H9 (cell line): ENCODE measurements around the gene C17orf50. TPM values are rescaled to one million over a fixed set of nuclear protein-coding genes. Genes with fewer than 3 reads are reported as not detected.

Experiments used
- DNase-seq: peaks from one replicate; pipeline ENCODE4 v3.0.0-alpha.2; 2017
- H2AFZ ChIP-seq: one replicate; pipeline ENCODE4 v1.6.1; 2013; ENCODE audit warnings: mild to moderate bottlenecking, low read length, control low read depth, moderate library complexity
- H2AK5ac ChIP-seq: 2 replicates; pipeline ENCODE4 v1.6.1; 2013; ENCODE audit warnings: low read length, control low read depth, mixed read lengths; ENCODE audit not compliant: insufficient read length
- H2BK120ac ChIP-seq: one replicate; pipeline ENCODE4 v1.6.1; 2013; ENCODE audit warnings: low read depth, mild to moderate bottlenecking, low read length, control low read depth, inconsistent platforms; ENCODE audit not compliant: poor library complexity, severe bottlenecking
- H2BK12ac ChIP-seq: 2 replicates; pipeline ENCODE4 v1.6.1; 2013; ENCODE audit warnings: low read length, control low read depth, mixed read lengths, low read depth; ENCODE audit not compliant: insufficient read length
- H2BK15ac ChIP-seq: 2 replicates; pipeline ENCODE4 v1.6.1; 2013; ENCODE audit warnings: low read depth, low read length, control low read depth
- H2BK20ac ChIP-seq: one replicate; pipeline ENCODE4 v1.6.1; 2013; ENCODE audit warnings: low read depth, mild to moderate bottlenecking, low read length, control low read depth, inconsistent platforms; ENCODE audit not compliant: poor library complexity, severe bottlenecking
- H2BK5ac ChIP-seq: 2 replicates; pipeline ENCODE4 v1.6.1; 2013; ENCODE audit warnings: low read length, control low read depth, mixed read lengths; ENCODE audit not compliant: insufficient read length
- H3K14ac ChIP-seq: 2 replicates; pipeline ENCODE4 v1.6.1; 2013; ENCODE audit warnings: low read length, control low read depth; ENCODE audit not compliant: insufficient read depth
- H3K18ac ChIP-seq: 2 replicates; pipeline ENCODE4 v1.6.1; 2013; ENCODE audit warnings: low read depth, mild to moderate bottlenecking, mixed read lengths, low read length, control low read depth; ENCODE audit not compliant: insufficient read length
- H3K23ac ChIP-seq: 2 replicates; pipeline ENCODE4 v1.6.1; 2013; ENCODE audit warnings: low read length, control low read depth, mixed read lengths, low read depth; ENCODE audit not compliant: insufficient read length
- H3K23me2 ChIP-seq: 2 replicates; pipeline ENCODE4 v1.6.1; 2013; ENCODE audit warnings: low read depth, mild to moderate bottlenecking, mixed read lengths, low read length, control low read depth; ENCODE audit not compliant: insufficient read length, poor library complexity, severe bottlenecking
- H3K27ac ChIP-seq: 2 replicates; pipeline ENCODE4 v1.5.1; 2013; ENCODE audit warnings: low read length, control low read depth, mixed read lengths, low read depth; ENCODE audit not compliant: insufficient read length
- H3K27me3 ChIP-seq: 2 replicates; pipeline ENCODE4 v1.6.1; 2013; ENCODE audit warnings: low read length, control low read depth, inconsistent platforms; ENCODE audit not compliant: insufficient read depth
- H3K4ac ChIP-seq: 2 replicates; pipeline ENCODE4 v1.6.1; 2013; ENCODE audit warnings: low read depth, mild to moderate bottlenecking, control low read depth, inconsistent platforms, low read length, moderate library complexity
- H3K4me1 ChIP-seq: 2 replicates; pipeline ENCODE4 v1.6.1; 2013; ENCODE audit warnings: low read length, control low read depth, inconsistent platforms; ENCODE audit not compliant: insufficient read depth
- H3K4me2 ChIP-seq: 2 replicates; pipeline ENCODE4 v1.6.1; 2013; ENCODE audit warnings: low read length, control low read depth, mixed read lengths; ENCODE audit not compliant: insufficient read length, insufficient read depth
- H3K56ac ChIP-seq: 2 replicates; pipeline ENCODE4 v1.6.1; 2013; ENCODE audit warnings: low read depth, mild to moderate bottlenecking, mixed read lengths, low read length, control low read depth; ENCODE audit not compliant: insufficient read length
- H3K79me1 ChIP-seq: 2 replicates; pipeline ENCODE4 v1.6.1; 2013; ENCODE audit warnings: low read depth, mild to moderate bottlenecking, moderate library complexity, low read length, control low read depth, inconsistent platforms; ENCODE audit not compliant: insufficient read depth, poor library complexity, severe bottlenecking
- H3K79me2 ChIP-seq: 2 replicates; pipeline ENCODE4 v1.6.1; 2013; ENCODE audit warnings: low read length, control low read depth, inconsistent platforms; ENCODE audit not compliant: insufficient read depth
- H3K9ac ChIP-seq: 2 replicates; pipeline ENCODE4 v1.6.1; 2013; ENCODE audit warnings: low read length, control low read depth, mixed read lengths; ENCODE audit not compliant: insufficient read length; ENCODE audit errors: extremely low read depth
- H3K9me3 ChIP-seq: one replicate; pipeline ENCODE4 v1.6.1; 2013; ENCODE audit warnings: low read depth, low read length, inconsistent platforms; ENCODE audit not compliant: control insufficient read depth
- H3T11ph ChIP-seq: one replicate; pipeline ENCODE4 v1.6.1; 2013; ENCODE audit warnings: mild to moderate bottlenecking, low read length, control low read depth, inconsistent platforms
- H4K20me1 ChIP-seq: one replicate; pipeline ENCODE4 v1.6.1; 2013; ENCODE audit not compliant: control insufficient read depth, insufficient read length, insufficient read depth
- H4K5ac ChIP-seq: 2 replicates; pipeline ENCODE4 v1.6.1; 2013; ENCODE audit warnings: low read depth, mild to moderate bottlenecking, mixed read lengths, low read length, control low read depth; ENCODE audit not compliant: insufficient read length
- H4K8ac ChIP-seq: replicated peaks from 2 replicates; pipeline ENCODE4 v1.6.1; 2013; ENCODE audit warnings: low read length, control low read depth, mixed read lengths, low read depth; ENCODE audit not compliant: insufficient read length
- H4K91ac ChIP-seq: 2 replicates; pipeline ENCODE4 v1.6.1; 2013; ENCODE audit warnings: low read depth, mild to moderate bottlenecking, moderate library complexity, mixed read lengths, low read length, control low read depth; ENCODE audit not compliant: insufficient read length
- H3K27ac Mint-ChIP-seq, 3 experiments: 2 replicates in 2 of 3; 3 replicates in 1 of 3; pipeline ENCODE4 v1.8.0; 2020 to 2021; ENCODE audit warnings: mixed read lengths in 3 of 3, mild to moderate bottlenecking in 1 of 3, moderate library complexity in 1 of 3
- H3K27me3 Mint-ChIP-seq: 2 replicates; pipeline ENCODE4 v1.8.0; 2021; ENCODE audit warnings: low read depth, mild to moderate bottlenecking, moderate library complexity, mixed read lengths
- H3K36me3 Mint-ChIP-seq, 3 experiments: 2 replicates in 2 of 3; 3 replicates in 1 of 3; pipeline ENCODE4 v1.8.0; 2020 to 2021; ENCODE audit warnings: low read depth in 3 of 3, mixed read lengths in 3 of 3; ENCODE audit not compliant: insufficient read depth in 1 of 3
- H3K4me1 Mint-ChIP-seq, 2 experiments: 2 replicates each; pipeline ENCODE4 v1.8.0; 2020; ENCODE audit warnings: mixed read lengths in 2 of 2
- H3K4me3 Mint-ChIP-seq, 2 experiments: 2 replicates in 1 of 2; 3 replicates in 1 of 2; pipeline ENCODE4 v1.8.0; 2020 to 2021; ENCODE audit warnings: mild to moderate bottlenecking in 2 of 2, mixed read lengths in 2 of 2, moderate library complexity in 1 of 2
- H3K9me3 Mint-ChIP-seq, 2 experiments: 2 replicates in 1 of 2; 3 replicates in 1 of 2; pipeline ENCODE4 v1.8.0; 2020; ENCODE audit warnings: mild to moderate bottlenecking in 2 of 2, mixed read lengths in 2 of 2, moderate library complexity in 1 of 2
- CTCF ChIP-seq: fragments of 200-600 bp; sonication (generic); conservative IDR thresholded peaks from 3 replicates; pipeline ENCODE4 v1.8.0; 2021; ENCODE audit warnings: antibody characterized with exemption, mild to moderate bottlenecking
- WGBS: extraction: QIAGEN DNeasy Blood & Tissue Kit; methylation state at CpG from one replicate; pipeline ENCODE4 v1.1.7; 2013; ENCODE audit warnings: missing lambda C conversion rate, low lambda C conversion rate, mixed read lengths; ENCODE audit not compliant: insufficient read length; ENCODE audit errors: extremely low coverage; 5-methylcytosine and 5-hydroxymethylcytosine counted together
- total RNA-seq: library from RNA; stranded (reverse); gene quantifications from 2 replicates; pipeline ENCODE4 v1.2.1, GENCODE V29; 2021

C17orf50 gene
- total RNA-seq, 1 experiment from 2014 or later, result not detected

GRCh38 chr17:35793257-35793656 is 32.6 kb downstream of the C17orf50 start:
- Histone ChIP-seq H3K4ac (no peak overlapping the region), H2BK12ac (no peak overlapping the region), H2BK20ac (no peak overlapping the region), H2BK5ac (no peak overlapping the region), H3K56ac (no peak overlapping the region), H3K27me3 (peaks cover 30% of the 10 kb centered on the region), H3K79me1 (no peaks in the 10 kb centered on the region), H4K20me1 (no peaks in the 10 kb centered on the region), H4K91ac (no peak overlapping the region), H3K14ac (no peak overlapping the region), H3K4me1 (0 out of 2 replicates have a peak, but pooled peaks cover 2% of the 10 kb centered on the region), H2BK120ac (no peak overlapping the region), H3K4me2 (no peak overlapping the region), H4K5ac (no peak overlapping the region), H3T11ph (no peak overlapping the region), H2BK15ac (no peak overlapping the region), H3K23ac (no peak overlapping the region), H3K18ac (no peak overlapping the region), H3K23me2 (peaks cover 6% of the 10 kb centered on the region), H3K27ac (no peak overlapping the region), H2AK5ac (no peak overlapping the region), H3K9ac (no peak overlapping the region), H2AFZ (no peak overlapping the region), H3K9me3 (no peaks in the 10 kb centered on the region), H4K8ac (no peak overlapping the region), H3K79me2 (no peaks in the 10 kb centered on the region)
- Mint-ChIP-seq H3K4me3 (peak overlapping the region in 1 of 2 experiments; percentile 53; a peak in 3 of 5 replicates), H3K9me3 (no peaks in the 10 kb centered on the region), H3K27me3 (peaks cover 96% of the 10 kb centered on the region), H3K27ac (no peak overlapping the region), H3K4me1 (peaks cover 6 to 18% of the 10 kb centered on the region in 2 experiments), H3K36me3 (no peaks in the 10 kb centered on the region)
- TF ChIP-seq CTCF, result no peak
- peak; percentile 27 for DNase-seq
- WGBS, result no CpG with 5 or more reads among the region's 3 CpGs
